GM18517 (cell line): ENCODE results near the gene LDB3.

ENCODE experiments used
- ATAC-seq: cut with Tn5 transposase; IDR thresholded peaks from one replicate; pipeline ENCODE4 v1.9.1; 2021; ENCODE audit warnings: mild to moderate bottlenecking, moderate library complexity; ENCODE audit not compliant: unreplicated experiment

LDB3 gene

DNA sequence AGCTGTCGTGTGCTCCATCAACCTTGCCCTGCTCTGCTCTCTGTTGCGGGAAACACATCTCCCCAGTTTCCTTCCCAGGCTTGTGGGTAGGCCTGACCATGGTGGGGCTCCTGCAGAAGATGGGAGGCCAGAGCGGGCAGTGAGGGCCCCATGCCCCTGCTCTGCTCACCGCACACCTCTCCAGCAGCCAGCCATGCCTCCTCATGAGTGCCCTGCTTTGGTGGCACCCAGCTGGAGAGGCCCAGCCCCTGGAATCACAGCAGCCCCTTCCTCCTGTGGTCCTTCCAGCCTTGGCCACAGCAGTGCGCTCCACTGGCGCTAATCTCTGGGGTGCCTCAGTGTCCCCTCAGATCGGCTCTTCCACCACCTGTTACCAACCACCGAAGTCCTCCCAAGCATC, 18.2 kb upstream of the LDB3 start:
- no peak for ATAC-seq

DNA sequence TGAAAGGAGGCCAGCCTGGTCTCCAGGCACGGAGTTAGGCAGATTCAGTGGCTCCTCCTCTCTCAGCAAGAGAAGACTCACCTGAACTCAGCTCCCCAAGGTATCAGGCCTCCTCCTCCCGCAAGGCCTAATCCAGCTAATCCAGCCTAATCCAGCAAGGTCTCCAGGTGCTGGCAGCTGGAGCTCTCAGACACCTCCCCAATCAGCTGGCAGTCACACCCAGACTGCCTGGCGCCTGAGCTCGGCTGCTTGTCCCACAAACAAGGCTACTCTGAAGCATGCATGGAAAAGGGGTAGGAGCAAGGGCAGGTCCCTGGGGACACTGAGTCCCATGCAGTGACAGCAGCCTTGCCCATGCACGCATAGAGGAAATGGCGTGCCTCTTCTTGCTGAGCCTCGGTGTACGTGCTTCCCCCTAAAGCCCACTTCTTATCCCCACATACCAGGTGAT, 17.3 kb upstream of the LDB3 start:
- ATAC-seq = no peak

DNA sequence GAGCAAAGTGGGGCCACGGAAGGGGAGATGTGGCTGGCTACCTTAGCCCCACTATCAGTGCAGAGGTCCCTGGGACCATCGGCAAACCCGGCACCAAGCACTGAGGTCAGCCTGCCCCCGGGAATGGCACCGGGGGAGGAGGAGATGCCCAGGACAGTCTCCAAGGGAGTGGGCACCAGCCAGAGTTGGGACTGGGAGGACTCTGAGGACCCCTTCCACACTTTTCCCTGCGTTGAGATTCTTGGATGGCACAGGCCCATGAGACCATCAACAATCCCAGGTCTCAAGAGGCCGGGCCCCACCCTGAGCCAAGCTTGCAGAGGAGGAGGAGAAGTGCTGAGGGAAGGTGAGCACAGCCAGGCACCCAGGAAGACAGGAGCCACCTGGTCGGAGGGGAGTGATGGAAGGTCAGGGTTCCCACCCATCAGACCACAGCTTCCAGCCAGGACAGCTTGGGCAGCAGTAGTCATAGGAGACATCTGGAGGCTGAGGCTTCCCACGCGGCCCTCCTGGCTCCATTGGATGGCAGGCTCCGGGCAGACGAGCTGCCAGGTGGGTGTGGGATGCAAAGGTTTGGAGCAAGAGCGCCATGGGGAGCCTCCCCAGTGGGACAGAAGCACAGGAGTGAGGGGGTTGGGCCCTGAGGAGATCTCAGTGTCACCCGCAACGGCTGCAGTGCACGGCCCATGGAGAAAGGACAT, 16.5 kb upstream of the LDB3 start:
- ATAC-seq = no peak

DNA sequence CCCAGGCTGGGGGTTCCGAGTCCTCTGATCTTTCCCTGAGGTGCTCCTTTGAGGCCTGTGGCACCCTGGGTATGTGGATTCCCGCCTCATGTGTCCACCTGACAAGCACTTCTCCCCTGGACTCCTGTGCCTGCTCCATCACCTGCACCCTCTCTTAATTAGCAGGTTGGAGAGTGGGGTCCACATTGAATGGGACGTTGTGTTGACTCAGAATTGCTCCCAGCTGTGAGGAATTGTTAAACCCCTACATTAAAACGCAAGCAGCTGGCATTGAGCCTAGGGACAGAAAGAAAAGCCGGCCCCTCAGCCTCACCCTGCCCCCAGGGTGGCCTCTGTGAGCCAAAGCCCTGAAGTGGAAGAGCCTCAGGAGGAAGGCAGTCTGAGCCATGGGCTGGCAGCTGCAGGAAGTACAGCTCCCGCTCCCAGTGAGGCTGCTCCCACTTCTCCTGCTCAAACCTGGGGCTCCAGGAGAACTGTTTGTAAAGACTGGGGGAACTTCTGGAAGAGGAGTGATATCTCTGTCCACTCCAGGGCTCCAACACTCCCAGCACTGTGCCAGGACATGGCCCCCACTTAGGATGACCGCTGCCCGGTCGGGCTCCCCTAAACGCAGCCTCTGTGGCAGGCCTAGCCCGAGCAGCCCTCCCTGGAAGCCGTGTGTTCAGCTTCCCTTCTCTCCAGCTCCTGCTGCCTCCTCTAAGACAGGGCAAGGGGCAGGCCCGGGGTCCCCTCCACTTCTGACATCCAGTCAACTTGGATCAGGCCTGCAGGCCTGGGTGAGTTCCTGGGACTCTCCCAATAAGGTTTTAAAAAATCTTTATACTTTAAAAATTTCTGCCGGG, 15.7 kb upstream of the LDB3 start:
- ATAC-seq = no peak

DNA sequence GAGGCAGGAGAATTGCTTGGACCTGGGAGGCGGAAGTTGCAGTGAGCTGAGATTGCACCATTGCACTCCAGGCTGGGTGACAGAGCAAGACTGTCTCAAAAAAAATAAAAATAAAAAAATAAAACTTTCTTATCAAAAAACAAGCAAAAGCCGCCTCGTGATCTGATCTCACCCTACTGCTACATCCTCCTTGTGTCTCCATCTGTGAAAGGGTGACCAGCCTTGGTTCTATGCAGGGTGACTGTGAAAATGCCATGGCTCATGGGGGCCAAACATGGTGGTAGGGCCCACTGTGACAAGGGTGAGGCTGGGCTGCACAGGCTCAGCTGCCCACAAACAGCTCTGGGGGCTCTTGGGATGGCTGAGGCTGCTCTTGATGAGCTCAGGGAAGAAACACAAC, 14.9 kb upstream of the LDB3 start:
- ATAC-seq = no peak

DNA sequence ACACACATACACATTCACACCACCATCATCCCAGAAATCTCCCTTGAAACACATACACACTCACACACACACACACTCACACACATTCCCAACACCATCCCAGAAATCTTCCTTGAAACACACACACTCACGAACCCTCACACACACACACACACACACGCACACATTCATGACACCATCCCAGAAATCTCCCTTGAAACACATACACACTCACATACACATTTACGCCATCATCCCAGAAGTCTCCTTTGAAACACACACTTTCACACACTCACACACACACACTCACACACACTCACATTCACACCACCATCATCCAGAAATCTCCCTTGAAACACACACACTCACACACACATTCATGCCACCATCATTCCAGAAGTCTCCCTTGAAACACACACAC, 14.3 kb upstream of the LDB3 start:
- no peak for ATAC-seq

DNA sequence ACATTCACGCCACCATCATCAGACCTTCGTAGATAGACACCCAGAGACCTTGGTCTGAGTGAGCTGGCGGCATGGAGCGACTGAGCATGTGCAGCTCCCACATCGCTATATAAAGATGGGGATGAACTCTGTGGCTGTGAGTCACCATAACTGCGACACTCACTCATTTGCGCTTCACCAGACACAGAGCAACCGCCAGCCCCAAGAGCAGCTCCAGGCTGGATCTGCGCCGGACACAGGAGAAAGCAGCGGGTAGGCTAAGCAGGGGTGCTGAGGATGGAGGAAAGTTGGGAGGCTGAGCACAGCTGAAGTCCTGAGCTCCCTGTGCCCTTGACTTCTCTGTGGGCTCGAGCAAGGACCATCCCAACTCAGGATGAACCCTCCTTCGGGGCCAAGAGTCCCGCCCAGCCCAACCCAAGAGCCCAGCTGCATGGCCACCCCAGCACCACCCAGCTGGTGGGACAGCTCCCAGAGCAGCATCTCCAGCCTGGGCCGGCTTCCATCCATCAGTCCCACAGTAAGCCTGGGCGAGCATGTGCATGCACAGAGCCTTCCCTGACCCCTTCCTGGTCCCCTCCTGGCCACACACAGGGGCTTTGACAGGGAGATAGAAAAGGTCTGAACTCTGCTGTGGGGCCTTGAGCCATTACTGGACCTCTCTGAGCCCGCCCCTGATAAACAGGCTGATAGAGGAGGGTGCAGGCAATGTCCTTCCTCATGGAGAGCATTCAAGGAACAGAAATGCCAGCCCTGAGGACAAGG, 13.7 kb upstream of the LDB3 start, which contains the start of gene OPN4:
Gene OPN4, plus strand, starts transcription at position 137 of the 762 bp plus-strand sequence. Its CDS starts 237 bp downstream, at position 374.
- no peak for ATAC-seq

DNA sequence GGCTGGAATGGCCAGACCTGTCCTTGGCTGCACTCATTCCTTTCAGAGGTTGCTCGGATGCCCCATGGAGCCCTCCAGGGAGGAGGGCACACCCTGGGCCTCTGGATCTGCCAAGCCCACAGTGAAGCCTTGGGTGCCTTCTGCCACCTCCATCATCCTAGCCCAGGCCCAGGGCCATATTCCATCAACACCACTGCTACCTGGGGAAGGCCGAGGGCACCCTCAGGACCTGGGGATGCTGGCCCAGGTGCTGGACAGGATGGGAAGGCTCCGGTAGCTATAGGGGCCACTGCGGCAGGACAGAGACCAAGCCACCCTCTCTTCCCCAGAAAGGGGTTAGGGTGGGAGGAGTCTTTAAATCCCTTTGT, 13.2 kb upstream of the LDB3 start:
- no peak for ATAC-seq

DNA sequence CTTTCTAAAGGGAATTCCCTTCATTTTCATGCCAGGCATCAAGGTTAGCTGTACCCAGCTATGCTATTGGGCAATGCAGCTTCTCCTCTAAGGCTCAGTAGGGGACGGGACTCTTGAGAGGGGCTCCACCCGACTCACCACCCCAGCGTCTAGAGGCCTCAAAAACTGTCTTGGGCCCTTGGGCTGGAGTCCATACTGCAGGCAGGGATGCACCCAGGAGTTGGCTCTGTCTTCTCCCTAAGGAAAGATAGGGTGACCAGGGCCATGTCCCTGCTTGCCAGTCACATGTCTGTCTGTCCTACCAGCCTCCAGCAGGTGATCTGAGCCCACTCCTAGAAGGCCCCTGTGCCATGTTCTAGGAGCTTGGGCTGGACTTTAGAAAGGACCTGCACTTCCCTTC, 12.7 kb upstream of the LDB3 start:
- ATAC-seq = no peak

DNA sequence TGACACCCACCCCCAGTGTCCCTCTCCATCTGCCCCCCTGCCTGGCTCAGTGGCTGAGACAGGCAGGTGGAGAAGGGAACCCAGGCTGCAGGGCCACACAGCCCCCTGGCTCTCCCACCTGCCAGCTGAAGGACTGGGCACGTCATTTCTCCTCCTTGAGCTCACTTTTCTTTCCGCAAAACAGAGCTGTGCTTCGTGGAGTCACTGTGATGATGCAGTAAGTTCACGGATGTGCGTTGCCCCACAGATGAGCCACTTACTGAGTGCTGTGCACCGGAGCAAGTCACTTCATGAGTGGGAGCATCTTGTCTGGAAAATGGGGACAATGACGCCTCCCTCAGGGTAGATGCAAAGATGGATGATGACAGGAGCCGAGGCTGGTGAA, 11.3 kb upstream of the LDB3 start:
- ATAC-seq = no peak

DNA sequence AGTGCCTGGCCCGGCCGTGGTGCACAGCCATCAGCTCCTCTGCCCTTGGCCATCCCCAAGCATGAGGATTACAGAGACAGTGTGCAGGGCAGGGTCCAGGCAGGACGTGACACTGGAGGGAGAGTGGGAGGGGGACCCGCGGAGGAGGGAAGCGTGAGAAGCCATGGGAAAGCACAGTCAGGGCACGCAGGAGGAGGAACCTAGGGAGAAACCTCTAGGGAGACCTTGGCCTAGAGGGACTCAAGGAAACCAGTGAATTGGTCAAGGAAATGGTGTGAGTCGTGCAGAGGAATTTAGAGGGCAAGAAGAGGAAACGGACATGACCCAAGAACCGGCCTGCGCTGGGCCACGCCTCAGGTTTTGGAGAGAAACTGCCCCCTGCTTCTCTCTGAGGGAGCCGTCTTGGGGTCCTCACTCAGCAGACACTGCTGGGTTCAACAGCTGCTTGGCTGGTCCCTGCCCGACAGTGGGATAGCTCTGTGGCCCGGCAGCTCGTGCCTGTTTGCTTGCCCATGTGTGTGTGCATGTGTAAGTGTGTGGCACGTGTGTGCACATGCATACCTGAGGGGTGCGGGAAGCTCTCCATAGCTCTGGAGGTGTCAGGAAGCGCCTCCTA, 10.8 kb upstream of the LDB3 start:
- no peak for ATAC-seq

DNA sequence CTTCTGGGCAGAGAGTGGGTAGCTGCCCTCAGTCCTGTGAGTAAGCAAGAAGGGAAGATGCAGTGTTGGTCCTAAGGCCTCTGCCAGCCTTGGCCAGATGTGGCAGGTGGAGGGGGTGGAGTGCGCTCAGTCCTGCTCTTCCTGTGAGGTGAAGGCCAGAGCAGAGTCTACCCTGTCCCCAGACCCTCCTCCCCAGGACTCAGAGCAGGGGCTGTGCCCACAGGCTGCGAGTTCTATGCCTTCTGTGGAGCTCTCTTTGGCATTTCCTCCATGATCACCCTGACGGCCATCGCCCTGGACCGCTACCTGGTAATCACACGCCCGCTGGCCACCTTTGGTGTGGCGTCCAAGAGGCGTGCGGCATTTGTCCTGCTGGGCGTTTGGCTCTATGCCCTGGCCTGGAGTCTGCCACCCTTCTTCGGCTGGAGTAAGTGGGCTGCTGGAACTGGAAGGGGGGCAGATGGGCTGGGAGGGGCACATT, 10.0 kb upstream of the LDB3 start:
- no peak for ATAC-seq

DNA sequence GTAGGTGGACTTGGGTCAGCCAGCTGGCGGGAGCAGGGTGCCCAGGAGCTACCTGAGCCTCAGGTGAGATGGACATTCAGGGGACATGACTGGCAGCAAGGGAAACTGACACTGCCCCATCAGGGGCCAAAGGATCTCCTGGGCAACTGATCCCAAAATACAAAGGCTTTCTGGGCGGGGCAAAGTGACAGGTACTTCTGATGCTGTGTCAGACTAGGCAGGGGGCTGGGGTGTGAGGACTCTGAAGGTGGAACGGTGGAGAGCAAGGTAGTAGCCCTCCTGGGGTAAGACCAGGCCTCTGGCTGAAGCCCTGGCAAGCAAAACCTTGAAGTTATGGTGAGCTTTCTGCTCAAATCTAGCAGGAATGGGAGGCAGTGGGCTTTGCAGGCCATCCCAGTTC, 9.6 kb upstream of the LDB3 start:
- ATAC-seq = no peak

DNA sequence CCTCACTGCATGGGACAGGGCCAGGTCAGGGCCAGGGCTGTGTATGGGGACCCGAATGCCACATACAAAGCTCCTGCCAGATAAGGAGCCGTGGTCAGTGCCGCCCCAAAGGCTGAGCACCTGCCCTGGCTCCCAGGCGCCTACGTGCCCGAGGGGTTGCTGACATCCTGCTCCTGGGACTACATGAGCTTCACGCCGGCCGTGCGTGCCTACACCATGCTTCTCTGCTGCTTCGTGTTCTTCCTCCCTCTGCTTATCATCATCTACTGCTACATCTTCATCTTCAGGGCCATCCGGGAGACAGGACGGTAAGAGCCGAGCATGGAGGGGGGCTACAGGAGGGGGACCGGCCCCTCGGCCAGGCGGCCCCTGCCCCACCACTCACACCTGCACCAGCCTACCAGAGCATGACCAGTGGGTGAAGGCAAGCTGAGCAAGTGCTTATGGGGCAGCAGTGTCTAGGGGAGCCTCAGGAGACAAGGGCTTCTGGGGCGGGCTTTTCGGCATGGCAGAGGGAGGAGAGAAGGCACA, 9.1 kb upstream of the LDB3 start:
- ATAC-seq = no peak

DNA sequence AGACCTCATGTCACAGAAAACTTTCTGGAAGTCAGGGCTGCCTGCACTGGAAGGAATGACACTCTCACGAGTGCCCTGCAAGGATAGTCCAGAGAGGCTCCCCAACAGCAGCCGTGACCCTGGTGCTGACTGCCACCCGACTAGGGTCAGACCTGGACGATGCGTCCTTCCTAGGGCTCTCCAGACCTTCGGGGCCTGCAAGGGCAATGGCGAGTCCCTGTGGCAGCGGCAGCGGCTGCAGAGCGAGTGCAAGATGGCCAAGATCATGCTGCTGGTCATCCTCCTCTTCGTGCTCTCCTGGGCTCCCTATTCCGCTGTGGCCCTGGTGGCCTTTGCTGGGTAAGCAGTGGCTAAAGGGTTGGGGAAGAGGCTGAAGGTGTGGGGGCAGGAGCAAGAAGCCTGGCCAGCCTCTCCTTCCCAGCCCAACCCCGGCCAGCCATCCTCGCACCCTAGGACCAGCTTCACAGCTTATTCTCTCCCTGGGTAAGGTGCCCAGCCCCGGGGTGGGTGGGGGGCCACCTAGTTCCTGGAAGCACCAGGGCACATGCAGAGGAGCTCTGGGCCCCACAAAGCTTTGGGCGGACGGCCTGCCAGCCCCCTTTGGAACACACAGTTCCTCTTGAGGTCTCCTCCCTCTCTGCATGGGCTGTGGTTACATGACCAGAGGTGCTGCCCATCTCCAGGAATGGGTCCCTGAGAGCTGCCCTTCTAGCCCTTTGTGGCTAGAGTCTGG, 8.4 kb upstream of the LDB3 start:
- ATAC-seq = no peak

DNA sequence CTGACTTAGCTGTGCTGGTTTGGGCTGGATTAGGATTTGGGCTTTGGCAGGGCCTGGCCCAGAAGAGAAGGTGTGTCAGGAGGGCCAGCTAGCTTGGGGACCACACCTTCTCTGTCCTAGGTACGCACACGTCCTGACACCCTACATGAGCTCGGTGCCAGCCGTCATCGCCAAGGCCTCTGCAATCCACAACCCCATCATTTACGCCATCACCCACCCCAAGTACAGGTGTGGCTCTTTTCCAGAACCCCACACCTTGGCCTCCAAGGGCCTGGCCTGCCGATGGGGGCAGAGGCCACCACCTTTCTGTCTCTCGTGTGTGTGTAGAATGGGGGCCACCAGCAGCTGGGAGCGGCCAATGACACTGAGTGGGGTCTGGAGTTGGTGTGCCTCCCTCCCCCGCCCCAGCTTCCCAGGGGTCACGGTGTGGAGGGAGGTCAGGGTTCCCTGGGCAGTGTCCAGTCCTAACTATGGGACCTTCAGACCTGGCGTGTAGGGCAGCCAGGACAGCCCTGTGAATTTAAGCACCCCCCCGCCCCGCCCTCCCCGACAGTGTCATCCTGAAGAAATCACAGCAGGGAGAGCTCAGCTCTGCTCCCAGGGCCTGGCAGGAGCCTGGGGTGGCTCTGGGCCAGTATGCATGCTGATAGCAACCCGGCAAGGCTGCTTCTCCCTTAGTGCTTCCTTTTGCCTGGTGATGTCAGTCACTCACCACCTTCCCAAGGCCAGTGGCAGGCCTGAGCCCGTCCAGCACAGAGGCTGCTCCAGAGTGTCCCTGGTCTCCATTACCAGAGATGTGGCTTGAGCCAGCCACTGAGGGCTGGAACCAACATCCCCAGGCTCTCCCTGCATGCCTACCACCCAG, 6.9 kb upstream of the LDB3 start:
- no peak for ATAC-seq

DNA sequence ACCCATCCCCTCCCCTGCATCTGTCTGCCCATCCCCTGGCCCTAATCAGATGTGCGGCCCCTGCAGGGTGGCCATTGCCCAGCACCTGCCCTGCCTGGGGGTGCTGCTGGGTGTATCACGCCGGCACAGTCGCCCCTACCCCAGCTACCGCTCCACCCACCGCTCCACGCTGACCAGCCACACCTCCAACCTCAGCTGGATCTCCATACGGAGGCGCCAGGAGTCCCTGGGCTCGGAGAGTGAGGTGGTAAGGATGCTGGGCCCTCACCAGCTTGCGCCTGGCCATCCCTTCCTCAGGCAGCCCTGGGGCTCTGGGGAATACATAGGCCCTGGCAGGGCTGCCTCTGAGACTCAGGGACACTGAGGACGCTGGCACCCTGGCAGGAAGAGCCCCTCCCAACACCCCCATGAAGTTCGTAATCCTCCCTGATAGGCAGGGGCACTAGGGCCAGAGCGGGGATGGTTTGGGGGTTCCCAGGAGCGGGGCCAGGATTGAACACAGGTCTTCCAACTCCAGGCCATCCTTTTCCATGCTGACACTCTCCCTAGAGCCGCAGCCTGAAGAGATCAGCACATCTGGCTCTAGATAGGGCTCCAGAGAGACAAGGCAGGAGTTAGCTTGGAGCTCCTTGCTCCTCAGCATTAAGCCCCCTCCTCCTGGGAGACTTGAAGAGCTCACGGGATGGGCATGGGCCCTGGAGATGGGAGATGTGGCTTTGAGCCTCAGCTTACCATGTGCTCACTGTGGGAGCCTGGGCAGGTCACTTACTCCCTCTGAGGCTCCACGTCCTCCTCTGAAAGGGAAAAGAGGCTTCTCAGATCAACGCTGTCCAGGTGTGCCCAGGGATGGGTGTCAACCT, 5.9 kb upstream of the LDB3 start:
- no peak for ATAC-seq

DNA sequence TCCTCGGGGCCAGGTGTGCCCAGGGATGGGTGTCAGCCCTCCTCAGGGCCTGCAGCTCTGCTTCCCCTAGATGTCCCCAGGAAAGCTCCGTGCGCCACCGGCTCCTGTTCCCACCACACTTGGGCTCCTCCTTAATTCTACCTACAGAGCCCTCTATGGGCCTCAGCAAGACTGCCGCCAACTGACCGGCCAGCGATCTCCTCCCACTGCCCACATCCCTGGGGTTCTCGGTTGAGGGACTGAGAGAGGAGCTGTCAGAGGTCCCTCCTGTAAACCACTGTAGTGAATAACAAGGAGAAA, 5.3 kb upstream of the LDB3 start:
- ATAC-seq = no peak
